T follicular helper cell (primary cell): ENCODE data around the gene NUTM2F.
"Not testable (repeated sequence)": the region's sequence is repeated elsewhere in the genome, so short reads cannot be mapped to it uniquely, and the experiment has no call there.

Experiments
- DNase-seq: peaks from one replicate; pipeline ENCODE4 v3.0.0-alpha.2; 2020; ENCODE audit warnings: low read depth
- total RNA-seq, 2 experiments: gene quantifications; one replicate each; lab custom pipeline; 2026; lab: John Stamatoyannopoulos, UW

Gene NUTM2F, protein sequence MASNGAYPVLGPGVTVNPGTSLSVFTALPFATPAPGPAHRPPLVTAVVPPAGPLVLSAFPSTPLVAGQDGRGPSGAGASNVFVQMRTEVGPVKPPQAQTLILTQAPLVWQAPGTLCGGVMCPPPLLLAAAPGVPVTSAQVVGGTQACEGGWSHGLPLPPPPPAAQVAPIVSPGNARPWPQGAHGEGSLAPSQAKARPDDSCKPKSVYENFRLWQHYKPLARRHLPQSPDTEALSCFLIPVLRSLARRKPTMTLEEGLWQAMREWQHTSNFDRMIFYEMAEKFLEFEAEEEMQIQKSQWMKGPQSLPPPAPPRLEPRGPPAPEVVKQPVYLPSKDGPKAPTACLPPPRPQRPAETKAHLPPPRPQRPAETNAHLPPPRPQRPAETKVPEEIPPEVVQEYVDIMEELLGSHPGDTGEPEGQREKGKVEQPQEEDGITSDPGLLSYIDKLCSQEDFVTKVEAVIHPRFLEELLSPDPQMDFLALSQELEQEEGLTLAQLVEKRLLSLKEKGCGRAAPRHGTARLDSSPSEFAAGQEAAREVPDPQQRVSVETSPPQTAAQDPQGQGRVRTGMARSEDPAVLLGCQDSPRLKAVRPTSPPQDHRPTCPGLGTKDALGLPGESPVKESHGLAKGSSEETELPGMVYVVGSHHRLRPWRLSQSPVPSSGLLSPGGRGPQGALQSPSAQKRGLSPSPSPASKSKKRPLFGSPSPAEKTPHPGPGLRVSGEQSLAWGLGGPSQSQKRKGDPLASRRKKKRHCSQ
- 0 reads per million in 2 experiments for total RNA-seq

DNA sequence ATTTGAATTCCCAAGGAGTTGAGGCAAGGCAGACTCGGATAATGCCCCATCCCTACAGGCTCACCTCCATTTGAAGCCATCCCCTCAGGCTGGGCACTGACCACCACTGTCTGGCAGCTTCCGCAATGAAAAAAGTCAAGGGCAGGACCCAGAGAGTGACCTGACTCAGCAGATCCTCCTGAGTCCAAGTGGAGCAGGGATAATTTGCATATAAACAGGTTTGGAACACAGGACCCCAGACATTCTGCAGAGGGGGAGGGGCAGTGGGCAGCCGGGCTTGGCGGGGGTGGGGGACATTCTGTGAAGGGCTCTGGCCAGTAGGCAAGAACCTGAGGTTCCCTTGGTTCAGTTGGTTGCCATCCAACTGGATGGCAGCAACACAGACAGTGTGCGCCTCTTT is at the start of gene NUTM2F:
NUTM2F (minus strand) TSS at position 101 of the 400 bp plus-strand sequence; CDS start at position 80, 21 bp downstream.
- not testable (repeated sequence) for DNase-seq

DNA sequence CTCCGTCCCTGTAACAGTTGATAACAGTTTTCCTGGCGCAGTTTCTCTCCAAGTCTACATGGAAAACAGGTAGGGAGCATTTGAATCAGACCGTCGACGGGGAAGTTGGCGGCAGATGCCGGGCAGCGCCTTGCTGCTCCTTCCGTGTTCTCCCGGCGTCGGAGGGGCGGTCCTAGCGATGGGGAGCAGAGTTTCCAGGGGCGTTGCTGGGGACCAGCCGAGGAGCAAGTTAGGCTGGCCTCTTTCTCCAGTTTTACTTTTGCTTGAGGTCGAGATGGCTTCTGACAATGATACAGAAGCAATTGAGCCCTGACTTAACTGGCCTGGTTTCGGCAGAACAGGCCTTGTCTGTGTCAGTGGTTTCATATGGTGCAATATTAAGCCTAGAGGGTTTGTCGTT is 46.8 kb upstream of the NUTM2F start:
- not testable (repeated sequence) for DNase-seq

DNA sequence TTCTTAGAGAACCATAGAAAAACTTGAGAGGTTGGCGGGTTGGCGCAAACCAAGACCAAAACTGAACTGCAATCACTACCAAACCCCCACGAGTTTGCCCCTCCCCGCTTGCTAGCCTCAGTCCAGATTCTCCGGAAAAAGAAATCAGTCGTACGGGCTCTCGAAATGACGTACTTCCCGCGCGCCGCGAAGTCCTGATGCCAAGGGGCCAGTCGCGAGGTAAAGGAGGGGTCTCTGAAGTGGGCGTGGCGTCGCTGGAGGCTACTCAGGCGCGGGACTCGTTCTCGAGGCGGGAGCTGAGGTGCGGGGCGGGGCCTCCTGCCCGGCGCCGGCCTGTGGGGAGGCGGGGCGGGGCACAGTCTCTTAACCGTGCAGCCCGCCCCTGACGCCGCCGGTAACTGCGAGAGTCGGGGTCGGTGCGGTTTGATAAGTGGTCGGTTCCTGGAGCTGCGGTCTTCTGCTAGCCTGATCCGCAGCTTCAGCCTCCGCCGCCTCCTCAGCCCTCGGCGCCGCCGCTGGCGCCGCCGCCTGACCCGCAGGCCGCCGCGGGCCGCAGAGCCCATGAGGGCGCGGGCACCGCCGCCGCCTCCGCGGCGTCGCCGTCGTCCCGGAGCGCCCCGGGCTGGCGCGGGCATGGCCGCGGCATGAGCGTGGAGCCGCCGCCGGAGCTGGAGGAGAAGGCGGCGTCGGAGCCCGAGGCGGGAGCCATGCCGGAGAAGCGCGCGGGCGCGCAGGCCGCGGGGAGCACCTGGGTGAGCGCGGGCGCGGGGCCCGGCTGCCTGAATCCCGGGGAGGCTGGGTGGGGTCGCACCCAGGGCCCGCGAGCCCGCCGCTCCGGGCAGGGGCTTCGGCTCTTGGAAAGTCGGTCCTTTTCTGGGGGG is 46.0 kb upstream of the NUTM2F start:
- peak; percentile 81 for DNase-seq

DNA sequence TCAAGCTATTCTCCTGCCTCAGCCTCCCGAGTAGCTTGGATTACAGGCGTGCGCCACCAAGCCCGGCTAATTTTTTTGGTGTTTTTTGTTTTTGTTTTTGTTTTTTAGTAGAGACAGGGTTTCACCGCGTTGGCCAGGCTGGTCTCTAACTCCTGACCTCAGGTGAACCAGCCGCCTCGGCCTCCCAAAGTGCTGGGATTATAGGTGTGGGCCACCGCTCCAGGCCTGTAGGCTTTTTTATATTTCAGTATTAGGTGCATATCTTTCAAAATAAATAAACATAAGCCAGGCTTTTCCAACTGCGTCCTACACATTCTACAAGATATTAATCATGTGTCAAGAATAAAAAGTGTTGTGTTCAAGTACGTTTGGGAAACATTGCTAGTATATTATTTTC is 45.3 kb upstream of the NUTM2F start:
- DNase-seq: not testable (repeated sequence)

DNA sequence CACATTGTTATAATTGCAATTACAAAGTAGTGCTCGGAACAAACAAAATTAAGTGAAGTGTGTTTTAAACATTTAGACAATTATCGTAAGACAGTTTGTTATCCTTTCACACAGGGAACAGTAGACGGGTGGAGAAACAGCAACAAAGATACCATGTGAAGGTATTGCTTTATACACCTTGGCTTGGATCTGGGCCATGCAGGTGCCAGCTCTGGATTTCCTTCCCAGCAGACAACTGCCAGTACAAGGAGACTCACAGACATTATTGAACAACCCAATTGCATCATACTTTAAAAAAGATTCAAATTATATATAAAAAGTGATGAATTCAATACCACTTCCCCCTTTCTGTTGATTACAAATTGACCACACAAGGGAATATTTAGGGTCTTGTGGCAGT is 41.8 kb upstream of the NUTM2F start:
- DNase-seq: not testable (repeated sequence)

DNA sequence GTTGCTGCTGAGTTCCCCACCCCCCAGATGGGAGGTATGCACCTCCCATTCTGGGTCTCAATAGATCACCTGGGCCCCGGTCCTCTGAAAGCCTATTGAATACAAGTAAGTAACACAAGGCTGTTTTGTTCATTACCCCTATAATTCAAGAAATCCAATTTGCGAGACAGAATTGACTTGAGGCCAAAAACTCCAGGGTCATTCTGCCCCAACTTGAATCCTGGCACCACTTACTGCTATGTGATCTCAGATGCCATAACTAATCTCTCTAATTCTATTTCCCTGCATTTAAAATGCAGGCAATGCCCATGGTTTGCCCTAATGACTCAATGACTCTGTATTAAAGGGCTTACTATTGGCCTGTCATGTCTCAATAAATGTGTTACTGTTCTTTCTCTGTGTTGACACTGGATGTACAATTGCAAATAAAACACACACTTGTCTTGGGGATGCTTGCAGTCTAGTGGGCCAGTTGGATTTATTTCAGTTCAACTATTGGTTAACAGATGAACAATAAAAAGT is 35.7 kb upstream of the NUTM2F start:
- not testable (repeated sequence) for DNase-seq

DNA sequence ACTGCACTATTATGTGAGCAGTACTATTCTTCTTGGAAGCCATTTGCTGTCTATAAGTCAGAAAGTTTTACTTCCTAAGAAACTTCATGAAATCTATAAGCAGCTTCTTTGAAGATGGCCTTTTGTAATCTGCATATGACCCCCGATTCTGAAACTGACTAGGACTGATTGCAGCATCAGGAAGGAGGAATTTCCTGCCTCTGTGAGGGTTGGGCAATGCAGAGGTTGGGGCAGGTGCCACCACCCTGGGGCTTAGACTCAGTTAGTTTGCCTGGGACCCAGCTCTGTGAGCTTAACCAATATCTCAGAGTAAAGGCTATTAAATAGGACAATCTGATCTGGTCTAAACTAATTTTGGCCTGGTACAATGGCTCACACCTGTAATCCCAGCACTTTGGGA is 28.7 kb upstream of the NUTM2F start:
- DNase-seq: not testable (repeated sequence)

DNA sequence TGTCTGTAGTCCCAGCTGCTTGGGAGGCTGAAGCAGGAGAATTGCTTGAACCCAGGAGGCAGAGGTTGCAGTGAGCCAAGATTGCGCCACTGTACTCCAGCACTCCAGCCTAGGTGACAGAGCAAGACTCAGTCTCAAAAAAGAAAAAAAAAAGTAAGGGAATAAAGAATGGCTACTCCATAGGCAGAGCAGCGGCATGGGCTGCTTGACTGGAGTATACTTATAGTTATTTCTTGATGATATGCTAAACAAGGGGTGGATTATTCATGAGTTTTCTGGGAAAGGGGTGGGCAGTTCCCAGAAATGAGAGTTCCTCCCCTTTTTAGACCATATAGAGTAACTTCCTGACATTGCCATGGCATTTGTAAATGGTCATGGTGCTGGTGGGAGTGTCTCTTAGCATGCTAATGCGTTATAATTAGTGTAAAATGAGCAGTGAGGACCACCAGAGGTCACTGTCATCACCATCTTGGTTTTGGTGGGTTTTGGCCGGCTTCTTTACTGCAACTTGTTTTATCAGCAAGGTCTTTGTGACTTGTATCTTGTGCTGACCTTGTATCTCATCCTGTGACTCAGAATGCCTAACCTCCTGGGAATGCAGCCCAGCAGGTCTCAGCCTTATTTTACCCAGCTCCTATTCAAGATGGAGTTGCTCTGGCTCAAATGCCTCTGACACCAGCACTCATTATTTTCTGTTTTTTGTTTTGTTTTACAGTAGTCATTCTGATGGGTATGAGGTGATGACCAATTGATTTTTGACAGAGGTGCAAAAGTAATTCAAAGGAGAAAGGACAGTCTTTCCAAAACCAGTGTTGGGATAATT is 23.7 kb upstream of the NUTM2F start:
- not testable (repeated sequence) for DNase-seq

DNA sequence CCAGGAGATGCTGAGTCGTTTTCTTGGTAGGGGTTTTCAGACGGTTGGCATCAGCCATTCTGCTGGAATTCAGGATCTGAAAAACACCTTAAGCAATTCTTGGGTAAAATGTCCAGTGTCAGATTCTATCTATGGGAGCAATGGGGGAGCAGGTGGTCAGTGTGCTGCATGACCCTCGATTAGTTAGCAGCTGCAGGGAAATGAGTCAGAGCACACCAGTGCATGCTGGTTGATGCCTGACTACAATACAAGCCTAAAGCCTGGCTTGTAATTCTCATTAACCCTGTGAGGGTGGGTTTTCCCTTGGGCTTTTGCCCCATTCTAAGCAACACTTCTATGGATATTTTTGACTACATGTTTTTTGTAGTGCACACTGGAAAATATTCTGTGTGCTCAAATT is 20.3 kb upstream of the NUTM2F start:
- not testable (repeated sequence) for DNase-seq

DNA sequence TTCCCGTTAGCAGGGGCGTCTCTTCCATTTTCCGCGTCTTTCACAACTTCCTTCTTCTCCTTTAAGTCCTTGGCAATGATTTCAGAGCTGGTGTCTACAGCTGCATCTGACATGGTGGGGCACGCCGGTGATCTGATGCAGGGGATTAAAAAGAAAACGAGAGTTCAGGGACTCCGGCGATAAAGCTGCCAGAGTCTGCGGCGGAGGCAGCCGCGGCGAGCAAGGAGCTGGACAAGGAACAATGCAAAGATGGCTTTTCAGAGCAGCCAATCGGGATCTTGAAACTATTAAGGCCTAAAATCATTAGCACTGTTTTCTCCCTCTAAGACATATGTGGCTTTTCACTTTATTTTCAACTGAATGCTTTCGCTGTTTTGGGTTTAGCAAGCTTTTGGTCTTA is 19.0 kb upstream of the NUTM2F start:
- not testable (repeated sequence) for DNase-seq

DNA sequence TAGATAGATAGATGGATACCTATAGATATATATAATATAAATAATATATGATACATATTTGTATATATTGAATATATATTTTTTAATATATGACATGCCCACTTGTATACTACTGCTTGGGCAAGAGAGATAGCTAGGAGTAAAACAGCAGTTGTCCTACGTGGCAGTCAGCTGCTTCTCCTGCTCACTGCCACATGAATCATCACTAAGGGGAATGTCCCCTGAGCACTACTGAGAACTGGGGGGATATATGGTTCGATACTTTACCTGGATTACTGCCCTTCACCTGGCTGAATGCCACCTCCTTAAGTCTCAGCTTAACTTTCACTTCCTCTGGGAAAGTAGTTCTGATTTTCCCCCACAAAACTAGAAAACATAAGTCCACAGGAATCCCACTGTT is 13.3 kb upstream of the NUTM2F start:
- DNase-seq: not testable (repeated sequence)

DNA sequence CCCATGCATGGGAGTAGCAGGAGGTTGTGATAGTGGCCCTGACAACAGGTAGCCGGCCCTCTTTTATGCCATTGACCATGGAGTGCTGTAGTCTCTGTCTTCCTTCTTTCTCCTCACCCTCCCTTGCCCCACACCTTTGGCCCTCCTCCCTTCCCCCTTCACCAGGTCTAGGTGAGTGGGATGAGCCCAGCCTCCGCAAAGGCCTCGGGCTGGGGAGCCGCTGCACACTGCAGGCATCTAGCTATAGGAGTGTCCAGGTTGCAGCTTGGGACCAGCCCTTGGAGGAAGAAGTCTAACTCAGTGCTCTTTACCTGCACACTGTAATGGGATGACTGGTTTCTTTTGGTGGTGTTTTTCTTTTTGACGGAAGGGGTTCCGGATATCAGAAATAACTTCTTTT is 12.3 kb upstream of the NUTM2F start:
- DNase-seq: not testable (repeated sequence)

DNA sequence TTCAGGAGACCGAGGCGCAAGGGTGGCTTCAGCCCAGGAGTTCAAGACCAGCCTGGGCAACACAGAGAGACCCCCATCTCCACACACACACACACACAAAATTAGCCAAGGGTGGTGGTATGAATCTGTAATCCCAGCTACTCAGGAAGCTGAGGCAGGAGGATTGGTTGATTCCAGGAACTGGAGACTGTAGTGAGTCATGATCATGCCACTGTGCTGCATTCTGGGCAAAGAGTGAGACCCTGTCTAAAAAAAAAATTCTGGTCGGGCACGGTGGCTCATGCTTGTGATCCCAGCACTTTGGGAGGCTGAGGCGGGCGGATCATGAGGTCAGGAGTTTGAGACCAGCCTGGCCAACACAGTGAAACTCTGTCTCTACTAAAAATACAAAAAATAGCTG is 11.2 kb upstream of the NUTM2F start:
- DNase-seq: not testable (repeated sequence)

DNA sequence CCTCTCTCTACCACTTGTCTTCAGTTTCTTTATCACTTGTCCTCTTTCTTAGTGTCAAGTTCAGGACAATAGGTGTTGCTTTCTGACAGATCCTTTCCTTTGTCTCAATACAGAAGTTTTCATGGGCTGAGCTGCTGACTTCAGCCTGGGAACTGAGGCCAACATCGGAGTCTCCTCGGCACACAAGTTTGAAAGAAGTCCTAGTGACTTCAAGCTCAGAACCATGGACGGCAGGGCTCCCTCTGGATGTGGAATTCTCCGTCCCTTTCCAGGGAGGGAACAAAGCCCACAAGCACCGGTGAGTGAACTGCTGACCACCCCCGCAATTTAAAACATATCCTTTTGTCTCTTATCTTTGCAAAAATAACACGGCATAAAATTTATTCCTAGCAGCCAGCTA is 10.3 kb upstream of the NUTM2F start:
- DNase-seq: not testable (repeated sequence)

DNA sequence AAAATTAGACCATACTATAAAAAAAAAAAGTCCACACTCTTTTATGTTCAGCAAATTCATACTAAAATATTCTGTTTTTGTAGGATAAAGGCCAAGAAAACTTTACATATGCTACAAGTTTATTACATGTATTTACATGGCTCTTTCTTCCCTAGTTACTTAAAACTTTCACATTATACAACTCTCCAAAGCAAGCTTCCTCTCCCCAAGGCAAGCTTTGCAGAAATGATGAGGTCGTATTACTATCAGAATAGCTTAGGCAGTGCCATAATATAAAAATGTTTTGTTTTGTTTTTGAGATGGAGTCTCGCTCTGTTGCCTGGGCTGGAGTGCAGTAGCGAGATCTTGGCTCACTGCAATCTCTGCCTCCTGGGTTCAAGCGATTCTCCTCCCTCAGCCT is 8.0 kb upstream of the NUTM2F start:
- not testable (repeated sequence) for DNase-seq

DNA sequence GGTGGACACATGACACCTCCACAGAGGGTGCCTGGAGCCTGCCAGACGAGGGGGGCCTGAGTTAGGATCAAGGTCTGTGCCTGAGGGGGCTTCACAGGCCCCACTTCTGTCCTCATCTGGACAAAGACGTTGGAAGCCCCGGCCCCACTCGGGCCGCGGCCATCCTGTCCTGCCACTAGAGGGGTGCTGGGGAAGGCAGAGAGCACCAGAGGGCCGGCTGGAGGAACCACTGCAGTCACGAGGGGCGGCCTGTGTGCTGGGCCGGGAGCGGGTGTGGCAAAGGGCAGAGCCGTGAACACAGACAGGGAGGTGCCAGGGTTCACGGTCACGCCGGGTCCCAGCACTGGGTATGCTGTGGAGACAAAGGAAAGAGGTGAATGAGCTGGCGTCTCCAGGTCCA is 2.9 kb downstream of the NUTM2F start:
- DNase-seq: not testable (repeated sequence)

DNA sequence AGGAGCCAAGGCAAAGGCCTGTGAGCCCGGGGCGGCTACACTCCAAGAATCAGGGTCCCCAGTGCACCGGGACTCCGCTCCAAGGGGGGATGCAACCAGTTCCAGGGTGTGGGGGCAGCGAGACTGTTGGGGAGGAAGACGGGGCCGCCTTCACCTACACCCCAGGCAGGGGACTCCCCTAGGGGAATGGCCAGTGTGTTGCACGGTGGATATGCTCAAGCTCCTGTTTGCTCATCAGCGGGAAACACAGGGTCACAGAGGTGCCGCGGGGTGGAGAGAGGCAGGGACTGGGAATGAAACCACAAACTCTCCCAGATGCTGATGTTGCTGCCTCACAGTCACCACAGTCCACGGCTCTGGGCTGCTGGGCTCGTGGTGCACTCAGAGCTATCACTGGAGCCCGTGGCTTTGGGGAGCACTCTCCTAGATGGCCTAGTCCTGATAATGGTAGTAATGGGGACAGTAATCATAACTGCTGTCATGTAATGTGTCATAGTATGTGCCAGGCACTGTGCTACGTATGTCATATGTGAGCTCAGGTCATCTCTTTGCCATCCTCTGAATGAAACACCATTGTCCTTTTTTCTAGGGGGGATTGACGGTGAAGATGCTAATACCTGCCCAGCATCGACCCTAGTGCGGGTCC is 5.2 kb downstream of the NUTM2F start:
- not testable (repeated sequence) for DNase-seq

DNA sequence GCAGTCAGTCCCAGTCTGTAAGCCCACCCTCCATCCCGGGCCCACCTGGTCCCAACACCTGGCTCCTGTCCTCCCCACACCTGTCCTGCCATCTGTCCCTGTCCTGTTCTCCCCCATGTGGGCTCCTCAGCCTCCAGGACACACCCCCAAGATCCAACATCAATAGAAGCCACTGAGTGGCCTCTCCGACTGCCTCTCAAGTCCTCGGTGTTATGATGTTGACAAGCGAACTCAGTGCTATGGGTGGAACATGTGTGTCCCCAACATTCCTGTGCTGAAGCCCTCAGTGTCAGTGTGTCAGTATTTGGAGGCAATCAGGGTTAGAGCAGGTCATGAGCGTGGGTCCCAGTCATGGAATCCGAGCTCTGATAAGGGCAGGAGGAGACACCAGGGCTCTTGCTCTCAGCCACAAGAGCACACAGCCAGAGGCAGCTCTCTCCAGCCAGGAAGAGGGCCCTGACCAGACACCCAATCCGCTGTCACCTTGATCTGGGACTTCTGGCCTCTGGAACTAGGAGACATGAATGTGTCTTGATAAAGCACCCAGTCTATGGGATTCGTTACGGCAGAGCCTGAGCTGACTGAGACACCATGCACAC is 6.0 kb downstream of the NUTM2F start:
- not testable (repeated sequence) for DNase-seq

DNA sequence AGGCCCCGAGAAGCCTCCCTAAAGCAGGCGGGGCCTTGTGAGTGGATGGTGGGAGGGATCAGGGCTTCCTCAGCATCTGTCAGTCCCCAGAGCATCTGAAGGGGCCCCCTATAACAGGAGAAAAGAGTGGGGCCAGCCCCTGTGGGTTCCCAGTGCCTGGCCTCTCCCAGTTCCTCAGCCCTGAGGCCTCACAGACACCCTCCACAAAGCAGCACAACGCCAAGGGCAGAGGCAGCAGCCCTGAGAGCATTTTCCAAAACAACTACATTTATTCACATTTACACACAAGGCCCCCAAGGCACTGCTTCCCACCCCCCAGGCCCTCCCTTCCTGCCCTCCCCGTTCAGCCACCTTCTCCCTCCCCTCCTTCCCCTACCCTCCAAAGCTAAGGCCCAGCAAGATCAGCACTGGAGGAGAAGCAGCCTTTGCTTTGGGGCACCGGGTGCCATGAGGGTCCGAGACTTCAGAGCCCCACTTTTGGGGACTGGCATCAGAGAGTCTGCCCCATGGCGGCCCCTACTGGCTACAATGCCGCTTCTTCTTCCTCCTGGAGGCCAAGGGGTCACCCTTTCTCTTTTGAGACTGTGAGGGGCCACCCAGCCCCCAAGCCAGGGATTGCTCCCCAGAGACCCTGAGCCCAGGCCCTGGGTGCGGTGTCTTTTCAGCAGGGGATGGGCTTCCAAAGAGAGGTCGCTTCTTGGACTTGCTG is 10.3 kb downstream of the NUTM2F start:
- not testable (repeated sequence) for DNase-seq
